Ramos (cell line): ENCODE measurements around the gene CUL1.

Experiments
- in situ Hi-C: fragments of 300-500 bp; cut with MboI; formaldehyde crosslinking; loops from one replicate; pipeline ENCODE4 v1.14.3; 2022; ENCODE audit warnings: low sequenced_read_pairs; ENCODE audit not compliant: unreplicated experiment

The CUL1 gene

DNA sequence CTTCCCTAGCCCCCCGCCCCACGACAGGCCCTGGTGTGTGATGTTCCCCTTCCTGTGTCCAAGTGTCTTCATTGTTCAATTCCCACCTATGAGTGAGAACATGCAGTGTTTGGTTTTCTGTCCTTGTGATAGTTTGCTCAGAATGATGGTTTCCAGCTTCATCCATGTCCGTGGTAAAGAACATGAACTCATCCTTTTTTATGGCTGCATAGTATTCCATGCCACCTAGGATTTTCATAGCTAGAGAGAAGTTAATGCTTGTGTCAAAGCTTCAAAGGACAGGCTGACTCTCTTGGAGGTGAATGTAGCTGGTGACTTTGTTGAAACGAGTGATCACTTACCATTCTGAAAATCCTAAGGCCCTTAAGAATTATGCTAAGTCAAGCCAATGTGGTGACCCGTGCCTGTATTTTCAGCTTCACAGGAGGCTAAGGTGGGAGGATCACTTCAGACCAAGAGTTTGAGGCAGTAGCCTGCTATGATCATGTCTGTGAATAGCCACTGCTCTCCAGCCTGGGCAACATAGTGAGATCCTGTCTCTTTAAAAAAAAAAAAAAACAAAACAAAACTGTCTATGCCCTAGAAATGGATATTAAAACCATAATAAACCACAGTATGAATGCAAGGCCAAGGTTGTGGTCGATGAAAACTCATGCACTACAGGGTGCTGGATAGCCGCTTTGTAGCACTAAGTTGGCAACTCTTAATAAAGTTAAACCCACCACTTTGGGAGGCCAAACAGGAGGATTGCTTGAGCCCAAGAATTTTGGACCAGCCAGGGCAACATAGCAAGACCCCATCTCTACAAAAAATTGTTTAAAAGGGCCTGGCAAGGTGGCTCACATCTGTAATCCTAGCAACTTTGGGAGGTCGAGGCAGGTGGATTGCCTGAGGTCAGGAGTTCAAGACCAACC, 52.0 kb downstream of the CUL1 start:
- in situ Hi-C loops: no loop called here

DNA sequence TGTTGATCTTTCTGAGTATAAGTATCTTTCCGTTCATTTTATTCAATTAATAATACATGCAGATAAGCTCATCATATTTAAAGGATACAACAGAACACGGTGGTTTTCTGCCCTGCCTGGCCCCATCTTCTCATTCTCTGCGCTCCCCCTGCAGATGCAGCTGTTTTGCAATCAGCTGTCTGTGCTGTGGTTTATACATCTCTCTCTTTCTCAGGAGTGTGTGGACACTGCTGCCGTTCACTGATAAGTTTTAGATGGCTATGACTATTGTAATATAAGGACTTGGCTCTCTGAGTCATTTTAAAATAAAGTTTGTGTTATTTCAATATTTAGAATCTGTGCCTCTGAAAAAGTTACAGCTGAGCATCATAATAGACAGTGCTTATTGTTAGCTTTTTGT, 54.5 kb downstream of the CUL1 start:
- in situ Hi-C loops: no loop called here

DNA sequence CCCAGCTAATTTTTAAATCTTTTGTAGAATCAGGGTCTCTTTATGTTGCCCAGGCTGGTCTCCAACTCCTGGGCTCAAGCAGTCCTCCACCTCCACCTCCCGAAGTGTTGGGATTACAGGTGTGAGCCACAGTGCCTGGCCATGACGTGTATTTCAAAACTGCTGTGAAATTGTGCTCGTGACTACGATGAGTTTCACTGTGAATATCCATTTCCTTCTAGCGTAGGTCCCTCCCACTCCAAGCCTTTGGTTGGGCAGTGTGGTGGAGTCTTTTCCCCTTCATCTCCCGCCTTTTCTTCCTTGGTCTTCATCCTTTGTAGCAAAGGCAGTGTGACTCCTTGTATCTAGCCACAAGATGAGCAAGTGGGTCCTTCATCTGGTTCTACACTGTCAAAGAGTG, 56.2 kb downstream of the CUL1 start:
- in situ Hi-C loops: no loop called here

DNA sequence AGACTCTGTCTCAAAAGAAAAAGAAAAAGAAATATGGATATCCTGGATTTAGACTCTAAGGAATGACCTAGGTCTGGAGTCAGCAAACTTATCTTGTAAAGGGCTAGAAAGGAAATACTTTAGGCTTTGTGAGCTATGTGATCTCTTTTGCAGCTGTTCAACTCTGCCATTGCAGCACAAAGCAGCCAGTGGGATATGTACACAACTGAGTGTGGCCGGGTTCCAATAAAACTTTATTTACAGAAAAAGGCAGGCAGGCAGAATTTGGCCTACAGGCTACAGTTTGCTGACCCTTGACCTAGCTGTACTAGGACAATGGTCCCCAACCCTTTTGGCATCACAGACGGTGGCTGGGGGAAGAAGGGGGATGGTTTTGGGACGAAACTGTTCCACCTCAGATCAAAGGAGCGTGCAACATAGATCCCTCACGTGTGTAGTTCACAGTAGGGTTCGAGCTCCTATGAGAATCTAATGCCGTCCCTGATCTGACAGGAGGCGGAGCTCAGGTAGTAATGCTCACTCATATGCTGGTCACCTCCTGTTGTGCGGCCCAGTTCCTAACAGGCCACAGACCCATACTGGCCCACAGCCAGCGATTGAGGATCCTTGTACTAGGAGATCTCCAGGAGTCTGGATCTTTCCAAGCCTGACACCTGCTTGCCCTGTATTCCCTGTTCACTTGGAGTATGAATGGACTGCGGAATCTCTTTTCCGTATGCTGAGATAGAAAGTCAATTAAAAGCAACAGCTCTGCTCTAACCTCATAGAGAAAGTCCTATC, 63.0 kb downstream of the CUL1 start:
- in situ Hi-C loops: no loop called here

DNA sequence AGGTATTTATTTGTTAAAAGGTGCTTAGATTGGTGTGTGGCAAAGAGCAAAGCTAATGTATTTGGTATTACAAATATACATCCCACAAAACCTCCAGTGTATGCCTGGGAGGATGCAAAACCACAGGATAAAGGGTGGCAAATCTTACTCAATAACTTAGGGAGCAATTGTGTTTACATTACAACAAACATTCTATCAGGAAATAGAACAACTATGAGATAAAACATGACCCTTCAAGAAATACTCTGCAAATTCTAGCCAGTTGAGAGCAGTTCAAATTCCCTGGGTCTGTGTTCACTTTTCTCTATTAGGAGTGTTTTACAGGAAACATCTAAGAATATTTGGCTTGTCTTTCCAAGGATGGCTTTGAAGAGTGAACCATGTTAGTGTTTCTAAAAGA, 64.9 kb downstream of the CUL1 start:
- in situ Hi-C loops: no loop called here

DNA sequence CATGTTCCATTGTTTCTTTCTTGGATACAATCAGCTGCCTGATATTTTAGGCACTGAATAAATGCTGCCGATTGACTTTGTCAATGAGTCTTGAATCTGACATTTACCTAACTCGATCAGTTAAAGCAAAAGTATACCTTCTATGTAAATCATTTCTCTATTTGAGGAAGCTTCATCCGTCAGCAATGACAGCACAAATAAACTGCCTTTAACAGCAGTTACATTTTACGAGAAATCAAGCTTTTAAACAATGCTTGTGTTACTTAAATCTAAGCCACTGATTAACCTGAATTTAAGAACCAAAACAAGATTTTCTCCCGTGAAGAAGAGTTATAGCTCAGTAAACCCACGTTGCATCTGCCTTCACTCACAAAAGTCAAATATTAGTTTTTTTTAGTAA, 71.3 kb downstream of the CUL1 start:
- in situ Hi-C loops: loop anchor here (10.0 kb wide), 1 partner anchor 195 kb away; no protein-coding TSS in a partner anchor

DNA sequence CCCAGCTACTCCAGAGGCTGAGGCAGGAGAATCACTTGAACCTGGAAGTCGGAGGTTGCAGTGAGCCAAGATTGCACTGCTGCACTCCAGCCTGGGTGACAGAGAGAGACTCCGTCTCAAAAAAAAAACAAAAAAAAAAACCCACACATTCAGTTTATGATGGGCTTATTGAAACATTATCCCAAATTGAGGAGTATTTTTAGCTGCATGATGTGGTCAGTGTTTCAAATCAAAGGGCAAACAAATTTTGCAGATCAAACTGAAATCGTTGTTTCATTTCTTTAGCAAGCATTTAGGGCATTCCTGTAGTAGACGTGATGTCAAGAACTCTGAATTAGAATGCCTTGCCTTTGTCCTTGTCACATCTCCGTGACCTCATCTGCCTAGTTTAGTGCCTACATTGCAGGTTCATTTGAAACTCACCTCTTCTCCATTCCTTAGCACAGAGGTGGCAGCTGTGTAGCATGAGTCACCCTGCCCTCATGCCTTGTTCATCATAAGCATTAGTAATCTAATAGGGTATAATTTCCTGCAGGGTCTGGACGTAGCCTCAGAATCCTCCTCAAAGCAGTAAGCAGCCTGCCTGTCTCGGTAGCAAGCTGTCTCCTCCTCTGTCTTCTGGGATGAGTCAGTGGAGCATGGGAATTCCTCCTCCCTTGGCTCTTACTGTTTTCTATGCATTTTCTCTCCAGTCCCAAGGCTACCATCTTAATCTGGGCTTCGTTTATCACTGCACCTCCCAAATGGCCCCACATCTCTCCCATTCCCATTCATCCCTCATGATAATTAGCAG, 73.8 kb downstream of the CUL1 start:
- in situ Hi-C loops: loop anchor here (10.0 kb wide), 1 partner anchor 198 kb away; no protein-coding TSS in a partner anchor

DNA sequence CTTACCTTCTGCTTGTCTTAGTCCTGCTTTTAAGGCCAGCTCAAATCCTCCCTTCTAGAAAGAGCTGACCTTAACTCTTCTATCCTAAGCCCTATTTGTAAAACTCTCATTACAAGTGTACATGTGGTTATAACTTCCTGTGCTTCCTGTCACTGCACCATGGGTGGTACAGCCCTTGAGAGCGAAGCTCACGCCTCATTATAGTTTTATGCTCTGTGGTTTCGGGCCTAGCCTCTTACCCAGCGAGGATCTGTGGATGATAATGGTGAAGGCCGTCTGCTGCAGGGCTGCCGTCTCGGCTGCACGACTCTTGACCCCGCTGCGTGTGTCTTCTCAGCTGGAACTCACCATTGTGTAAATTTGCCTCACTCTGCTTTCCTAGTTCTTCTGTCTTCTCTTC, 74.6 kb downstream of the CUL1 start:
- in situ Hi-C loops: loop anchor here (10.0 kb wide), 1 partner anchor 199 kb away; no protein-coding TSS in a partner anchor

DNA sequence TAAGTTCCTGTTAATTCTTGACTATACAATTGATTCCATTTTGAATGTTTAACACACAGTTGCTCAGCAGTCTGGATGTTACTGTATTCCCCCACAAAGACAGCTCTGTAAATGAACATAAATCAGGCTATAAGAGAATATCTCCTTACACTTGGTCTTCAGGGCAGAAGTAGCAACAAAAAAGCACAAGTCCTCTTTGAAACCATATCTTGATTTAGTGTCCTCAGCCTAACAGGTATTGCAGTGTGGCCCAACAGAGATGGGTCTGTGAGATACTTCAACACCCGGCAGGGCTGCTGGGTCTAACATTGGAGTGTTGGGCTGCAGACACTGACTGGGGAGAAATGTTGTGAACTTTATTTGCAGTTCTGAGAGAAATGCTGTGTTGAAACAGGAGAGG, 75.8 kb downstream of the CUL1 start:
- in situ Hi-C loops: loop anchor here (10.0 kb wide), 1 partner anchor 200 kb away; no protein-coding TSS in a partner anchor

DNA sequence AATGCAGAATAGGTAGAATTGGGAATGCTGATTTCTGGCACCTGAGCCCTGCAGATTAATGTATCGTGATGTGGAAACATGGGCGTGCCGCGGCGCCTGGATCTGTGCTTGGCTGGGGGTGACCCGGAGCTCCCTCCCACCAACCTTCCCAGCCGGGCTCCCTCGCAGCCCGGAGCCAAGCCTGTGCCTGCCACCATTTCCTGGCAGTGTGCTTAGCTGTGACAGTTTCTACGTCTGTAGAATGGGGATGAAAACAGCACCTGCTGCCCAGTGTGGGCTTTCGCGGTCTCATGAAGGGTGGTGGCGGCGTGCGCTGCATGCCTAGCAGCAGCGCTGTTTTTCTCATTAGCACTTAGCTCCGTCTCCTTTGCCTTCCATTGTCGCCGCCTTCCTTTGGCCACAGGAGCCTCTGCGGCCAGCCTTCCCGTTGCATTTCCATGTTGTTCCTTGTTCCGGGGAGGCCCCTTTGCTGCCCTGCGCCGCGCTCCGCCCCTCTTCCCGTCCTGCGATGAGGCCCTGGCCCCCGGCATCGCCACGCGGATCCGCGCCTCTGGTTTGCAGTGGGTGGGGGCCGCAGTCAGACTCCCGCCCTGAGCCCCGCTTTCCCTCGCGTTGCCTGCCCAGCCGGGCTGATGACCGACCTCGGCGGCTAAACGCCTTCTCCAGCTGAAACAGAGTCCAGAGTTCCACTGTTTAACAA, 84.2 kb downstream of the CUL1 start:
- in situ Hi-C loops: no loop called here

DNA sequence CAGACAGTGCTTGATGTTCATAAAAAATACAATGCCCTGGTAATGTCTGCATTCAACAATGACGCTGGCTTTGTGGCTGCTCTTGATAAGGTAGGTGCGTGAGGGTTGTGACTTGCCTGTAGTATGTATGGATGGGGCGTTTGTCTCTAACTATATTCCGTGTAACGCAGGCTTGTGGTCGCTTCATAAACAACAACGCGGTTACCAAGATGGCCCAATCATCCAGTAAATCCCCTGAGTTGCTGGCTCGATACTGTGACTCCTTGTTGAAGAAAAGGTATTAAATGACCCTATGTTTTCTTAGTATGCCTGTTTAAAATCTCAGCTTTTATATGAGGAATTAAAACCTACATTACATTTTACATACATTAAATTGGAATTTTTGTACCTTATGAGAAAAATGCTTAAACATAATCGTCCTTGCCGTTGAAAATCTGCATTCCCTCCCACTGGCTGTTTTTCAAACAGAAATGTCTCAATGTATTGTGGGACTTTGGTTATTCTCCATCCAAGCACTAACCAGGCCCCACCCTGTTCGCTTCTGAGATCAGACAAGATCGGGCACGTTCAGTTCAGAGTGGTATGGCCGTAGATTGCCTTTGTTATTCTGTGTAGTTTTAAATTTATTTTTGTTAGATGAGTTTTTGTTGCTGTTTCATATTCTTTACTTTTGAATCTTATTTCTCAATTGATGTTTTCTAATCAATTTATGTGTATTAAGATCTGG, 85.3 kb downstream of the CUL1 start:
- in situ Hi-C loops: no loop called here

DNA sequence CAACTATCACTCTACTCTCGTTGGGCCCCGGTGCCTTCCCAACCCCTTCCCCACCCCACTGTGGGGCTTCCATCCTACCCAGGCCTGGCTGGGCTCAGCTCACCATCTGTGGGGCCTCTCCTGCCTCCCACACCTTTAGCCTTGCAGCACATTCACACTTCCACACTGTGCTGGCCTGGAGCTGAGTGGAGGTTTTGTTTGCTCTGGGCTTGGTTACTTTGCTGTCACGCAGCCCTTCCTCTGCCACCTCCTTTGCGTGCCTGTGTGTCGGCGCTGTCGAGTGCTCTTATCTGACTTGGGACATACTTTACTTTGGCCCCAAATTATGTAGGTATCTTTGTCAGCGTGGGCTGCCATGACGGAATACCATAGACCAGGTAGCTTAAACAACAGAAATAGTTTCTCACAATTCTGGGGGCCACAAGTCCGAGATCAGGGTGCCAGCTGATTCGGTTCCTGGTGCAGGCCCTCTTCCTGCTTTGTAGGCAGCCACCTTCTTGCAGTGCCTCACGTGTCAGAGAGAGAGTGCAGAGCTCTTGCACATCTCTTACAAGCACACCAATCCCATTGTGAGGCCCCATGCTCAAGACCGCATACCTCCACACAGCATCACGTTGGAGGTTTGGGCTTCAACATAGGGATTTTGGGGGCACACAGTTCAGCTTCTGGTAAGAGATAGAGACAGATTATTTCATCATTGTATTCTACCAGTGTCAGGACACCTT, 89.0 kb downstream of the CUL1 start:
- in situ Hi-C loops: no loop called here

DNA sequence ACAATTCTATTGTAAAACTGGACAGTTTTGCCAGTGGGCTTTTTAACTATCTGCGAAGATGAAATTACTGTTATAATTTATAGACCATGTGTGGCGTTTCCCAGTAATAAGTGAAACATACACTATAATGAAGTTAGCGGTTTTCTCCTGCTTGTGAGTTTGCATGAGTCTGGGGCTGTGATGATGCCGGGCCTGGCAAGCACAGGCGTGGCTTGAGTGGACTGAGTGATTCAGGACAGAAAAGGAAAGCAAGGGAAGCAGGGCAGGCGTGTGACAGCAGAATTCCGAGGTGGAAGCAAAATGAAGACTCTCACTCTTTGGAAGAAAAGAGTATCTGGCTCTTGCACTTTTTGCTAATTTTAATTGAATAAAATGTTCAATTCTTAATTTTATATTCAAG, 90.5 kb downstream of the CUL1 start:
- in situ Hi-C loops: no loop called here

DNA sequence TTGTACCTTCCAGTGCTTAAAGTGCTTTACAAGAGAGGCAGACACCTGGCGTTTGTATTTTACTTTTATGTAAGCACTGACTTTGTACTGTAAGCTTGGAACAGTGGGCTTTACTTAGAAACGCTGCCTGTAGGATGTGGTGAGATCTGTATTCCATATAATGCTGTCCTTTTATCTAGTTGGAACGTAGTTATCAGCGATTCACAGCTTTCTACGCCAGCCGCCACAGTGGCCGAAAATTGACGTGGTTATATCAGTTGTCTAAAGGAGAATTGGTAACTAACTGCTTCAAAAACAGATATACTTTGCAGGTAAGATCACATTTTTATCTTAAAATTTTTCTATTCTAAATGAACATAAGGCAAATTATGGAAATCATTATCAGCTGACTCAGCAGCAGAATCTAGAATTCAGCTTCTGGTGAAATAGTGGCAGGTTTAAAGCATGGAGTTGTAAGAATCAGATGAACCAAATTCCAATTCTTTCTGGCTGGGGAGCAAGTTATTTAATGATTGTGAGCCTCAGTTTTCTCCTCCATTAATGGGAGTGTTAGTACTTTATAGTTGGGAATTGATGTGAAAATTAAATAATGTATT, 91.5 kb downstream of the CUL1 start:
- in situ Hi-C loops: no loop called here

DNA sequence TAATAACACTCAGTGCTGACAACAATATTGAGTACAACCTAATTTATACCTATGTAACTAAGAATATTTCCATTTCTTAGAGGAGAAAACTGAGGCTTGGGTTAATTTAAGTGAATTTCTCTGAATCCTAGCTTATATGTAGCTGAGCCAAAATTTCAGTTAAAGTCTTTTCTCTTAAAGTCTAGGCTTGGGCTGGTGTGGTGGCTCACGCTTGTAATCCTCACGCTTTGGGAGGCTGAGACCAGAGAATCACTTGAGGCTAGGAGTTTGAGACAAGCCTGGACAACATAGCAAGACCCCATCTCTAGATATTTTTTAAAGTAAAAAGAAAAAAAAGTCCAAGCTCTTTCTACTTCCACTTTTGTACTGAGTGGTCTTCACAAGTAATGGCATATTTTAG, 92.1 kb downstream of the CUL1 start:
- in situ Hi-C loops: no loop called here

DNA sequence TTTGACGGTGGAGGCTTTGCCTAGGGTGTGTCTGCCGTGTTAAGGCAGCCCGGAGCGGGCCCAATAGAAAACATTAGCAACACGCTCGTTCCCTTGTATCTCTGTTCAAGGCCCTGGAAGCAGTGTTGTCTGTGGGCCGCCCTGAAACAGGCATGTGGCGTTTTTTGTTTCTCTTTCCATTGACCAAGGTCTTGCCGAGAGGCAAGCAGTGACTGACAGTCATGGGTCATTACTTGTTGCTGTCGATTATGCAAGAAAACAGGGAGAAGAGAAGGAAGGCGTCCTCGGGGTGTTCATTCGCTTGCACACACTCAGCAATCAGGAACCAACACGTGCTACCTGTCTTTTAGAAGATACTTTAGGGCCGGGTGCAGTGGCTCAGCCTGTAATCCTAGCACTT, 92.8 kb downstream of the CUL1 start:
- in situ Hi-C loops: no loop called here

DNA sequence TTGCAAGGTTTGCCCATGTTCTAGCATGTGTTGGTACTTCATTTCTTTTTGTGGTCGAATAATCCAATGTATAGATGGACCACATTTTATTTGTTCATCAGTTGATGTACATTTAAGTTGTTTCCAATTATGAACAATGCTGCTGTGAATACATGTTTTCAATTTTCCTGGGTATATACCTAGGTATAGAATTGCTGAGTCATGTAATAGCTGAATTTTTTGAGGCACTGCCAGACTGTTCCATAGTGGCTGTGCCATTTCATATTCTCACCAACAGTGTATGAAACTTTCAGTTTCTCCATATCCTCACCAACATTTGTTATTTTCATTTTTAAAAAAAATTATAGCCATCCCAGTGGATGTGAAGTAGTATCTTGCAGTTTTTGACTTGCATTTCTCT, 94.9 kb downstream of the CUL1 start:
- in situ Hi-C loops: no loop called here

DNA sequence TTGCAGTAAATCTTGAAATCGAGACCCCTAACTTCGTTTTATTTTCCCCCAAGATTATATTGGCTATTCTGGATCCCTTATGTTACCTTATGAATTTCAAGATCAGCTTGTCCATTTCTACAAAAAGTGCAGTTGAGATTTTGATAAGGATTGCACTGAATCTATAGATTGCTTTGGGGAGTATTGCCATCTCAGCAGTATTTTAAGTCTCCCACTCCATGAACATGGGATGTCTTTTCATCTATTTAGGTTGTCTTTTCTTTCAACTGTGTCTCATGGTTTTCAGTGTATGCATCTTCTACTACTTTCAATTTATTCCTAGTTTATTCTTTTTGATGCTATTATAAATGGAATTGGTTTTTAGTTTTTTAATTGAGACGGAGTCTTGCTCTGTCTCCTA, 95.8 kb downstream of the CUL1 start:
- in situ Hi-C loops: no loop called here
